Loucy (cell line): ENCODE results near the gene U2SURP.

ENCODE experiments used
- CTCF ChIP-seq: fragments of 200-600 bp; sonication (generic); conservative IDR thresholded peaks from 2 replicates; pipeline ENCODE4 v1.5.1; 2014; ENCODE audit warnings: mild to moderate bottlenecking, antibody characterized with exemption, low read length
- EZH2phosphoT487 ChIP-seq: fragments of 200-600 bp; IDR thresholded peaks from 2 replicates; pipeline ENCODE4 v1.6.1; 2018; ENCODE audit warnings: antibody characterized with exemption, mild to moderate bottlenecking, moderate library complexity, borderline replicate concordance

GRCh38 chr3:143109861-143110260, 108.5 kb downstream of the U2SURP start:
- TF ChIP-seq CTCF (no peak), EZH2phosphoT487 (no peak)
